GM18870 (cell line): Measurements from ENCODE around the gene EHD4.

ENCODE experiments used
- ATAC-seq: cut with Tn5 transposase; IDR thresholded peaks from one replicate; pipeline ENCODE4 v1.9.1; 2021; ENCODE audit warnings: moderate library complexity; ENCODE audit not compliant: unreplicated experiment

The EHD4 gene

GRCh38 chr15:41939986-41940385 is 32.4 kb downstream of the EHD4 start:
- no peak for ATAC-seq

- no peak for ATAC-seq
These were observed 34.8 kb downstream of the EHD4 start for GRCh38 chr15:41937568-41937923.

DNA sequence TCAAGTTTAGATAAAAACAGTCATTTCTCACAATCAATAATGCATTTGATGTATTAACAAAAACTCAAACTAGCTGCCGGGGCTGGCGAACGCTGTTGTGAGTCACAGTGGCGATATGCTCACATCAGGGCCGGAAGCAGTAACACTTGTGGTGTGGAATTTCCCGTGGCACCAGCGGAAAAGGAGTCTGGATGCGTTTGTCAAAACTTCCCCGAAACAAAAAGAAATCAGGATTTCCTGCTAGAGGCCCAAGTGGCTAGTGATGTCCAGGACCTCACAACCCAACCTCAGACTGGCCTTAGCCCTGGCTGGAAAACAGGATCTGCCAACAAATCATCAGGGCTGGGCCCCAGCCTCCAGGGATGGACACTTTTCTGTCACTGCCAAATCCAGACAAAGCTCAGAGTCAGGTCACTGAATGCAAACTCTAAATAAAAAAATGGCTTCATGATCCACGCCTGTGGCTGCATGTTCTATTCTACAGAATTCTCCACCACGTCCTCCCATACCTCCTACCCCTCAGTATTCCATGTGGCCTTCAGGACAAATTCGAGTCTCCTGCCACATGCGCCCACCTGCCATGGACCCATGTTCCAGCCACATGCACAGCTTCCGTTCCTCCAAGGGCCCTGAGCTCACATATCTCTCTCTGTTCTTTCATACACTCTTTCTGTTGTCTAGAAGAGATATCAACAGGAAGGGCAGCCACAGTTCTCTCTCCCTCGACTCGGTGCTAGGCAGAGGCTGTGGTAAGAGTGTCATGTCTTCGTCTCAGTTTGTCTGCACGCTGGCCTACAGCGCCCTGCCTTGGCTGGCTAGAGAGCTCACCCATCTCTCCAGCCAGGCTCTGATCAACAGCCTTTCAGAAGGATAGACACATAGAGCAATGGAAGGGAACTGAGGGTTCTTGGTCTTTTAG is 35.4 kb downstream of the EHD4 start:
- ATAC-seq = no peak

- ATAC-seq = no peak
These were observed 36.2 kb downstream of the EHD4 start for GRCh38 chr15:41936155-41936554.

- no peak for ATAC-seq
These were observed 36.8 kb downstream of the EHD4 start for GRCh38 chr15:41935566-41936020.

DNA sequence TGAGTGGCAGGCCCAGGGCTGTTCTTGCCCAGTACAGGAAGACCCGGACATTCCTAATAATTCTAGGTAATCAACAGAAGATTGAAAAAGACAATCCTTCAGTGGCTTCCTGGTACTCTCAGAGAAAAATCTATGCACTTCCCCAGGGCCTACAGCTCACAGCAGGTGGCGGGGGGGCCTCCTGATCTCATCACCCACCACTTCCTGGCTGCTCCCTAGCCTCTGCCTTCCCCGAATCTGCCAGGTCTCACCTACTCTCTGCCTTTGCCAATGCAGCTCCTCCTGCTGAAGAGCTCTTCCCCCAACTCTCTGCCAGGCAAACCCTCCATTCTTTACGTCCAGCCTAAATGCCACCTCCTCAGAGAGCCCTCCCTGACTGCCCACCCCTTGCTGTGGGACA is 37.5 kb downstream of the EHD4 start:
- ATAC-seq = no peak

- no peak for ATAC-seq
These were observed 38.6 kb downstream of the EHD4 start for GRCh38 chr15:41933771-41934170.

DNA sequence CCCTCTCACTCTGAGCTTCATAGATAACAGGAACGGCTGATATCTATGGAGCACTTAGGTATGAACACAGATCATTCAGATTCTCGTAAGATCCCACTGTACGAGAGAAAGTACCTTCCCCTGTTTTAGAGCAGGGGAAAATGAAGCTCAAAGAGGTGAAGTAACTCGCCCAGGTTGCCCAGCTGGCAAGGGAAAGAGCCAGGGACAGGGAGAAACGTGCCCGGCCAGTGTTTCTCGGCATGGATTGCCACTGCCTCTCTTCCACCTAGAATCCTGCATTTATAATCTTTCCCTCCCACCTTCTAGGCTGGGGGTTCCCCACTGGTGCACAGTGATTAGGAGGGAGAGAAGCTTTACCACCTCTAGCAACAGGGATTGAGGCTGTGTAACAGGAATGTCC is 39.0 kb downstream of the EHD4 start:
- ATAC-seq = no peak

DNA sequence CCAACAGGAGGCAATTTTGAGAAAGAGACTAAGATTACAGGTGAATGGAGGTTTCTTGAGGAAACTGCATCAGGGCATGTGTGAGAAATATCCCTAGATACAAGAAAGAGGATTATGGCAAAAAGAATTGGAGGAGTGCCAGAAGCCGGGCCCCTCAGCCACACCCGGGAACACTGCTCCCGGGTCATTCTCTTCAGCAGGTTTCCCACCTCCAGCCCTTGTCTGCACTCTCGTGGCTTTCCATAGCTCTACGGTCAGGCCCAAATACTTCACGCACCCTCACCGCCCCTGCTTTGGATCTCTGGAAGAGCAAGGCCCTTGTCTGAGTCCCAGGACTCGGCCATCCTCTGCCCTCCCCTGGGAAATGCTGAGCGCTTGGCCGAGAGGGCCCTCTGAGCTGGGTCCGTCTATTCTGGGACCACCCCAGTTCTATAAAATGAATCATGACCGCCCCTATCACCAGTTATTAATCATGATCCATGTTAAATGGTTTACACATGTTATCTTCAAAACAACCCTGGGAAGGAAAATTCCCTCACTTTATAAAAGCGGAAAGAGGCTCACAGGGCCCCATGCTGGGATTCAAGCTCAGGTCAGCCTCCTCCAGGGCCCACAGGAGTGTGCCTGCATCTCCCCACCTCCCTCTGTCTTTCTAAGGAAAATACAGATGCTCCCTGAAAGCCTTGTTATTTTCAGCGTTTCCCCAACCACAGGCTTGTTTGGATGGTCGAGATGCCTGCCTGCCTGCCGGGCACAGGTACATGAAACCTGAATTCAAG is 39.7 kb downstream of the EHD4 start:
- ATAC-seq = no peak

- ATAC-seq = no peak
These were observed 40.3 kb downstream of the EHD4 start for GRCh38 chr15:41932101-41932500.

DNA sequence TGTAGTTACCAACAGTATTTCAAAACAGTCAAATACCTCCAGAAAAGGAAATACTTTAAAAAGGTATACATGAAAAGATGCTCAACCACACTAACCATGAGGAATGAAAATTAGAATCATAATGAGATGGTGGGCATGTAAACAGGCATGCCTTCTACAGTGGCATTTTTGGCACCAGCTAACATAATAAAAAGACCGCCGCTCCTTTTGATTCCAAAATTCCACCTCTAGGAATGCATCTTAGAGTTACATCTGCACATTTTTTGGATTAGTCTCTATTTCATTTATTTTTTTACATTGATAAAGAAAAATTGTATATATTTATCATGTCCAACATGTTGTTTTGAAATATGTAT is 41.5 kb downstream of the EHD4 start:
- ATAC-seq = no peak

DNA sequence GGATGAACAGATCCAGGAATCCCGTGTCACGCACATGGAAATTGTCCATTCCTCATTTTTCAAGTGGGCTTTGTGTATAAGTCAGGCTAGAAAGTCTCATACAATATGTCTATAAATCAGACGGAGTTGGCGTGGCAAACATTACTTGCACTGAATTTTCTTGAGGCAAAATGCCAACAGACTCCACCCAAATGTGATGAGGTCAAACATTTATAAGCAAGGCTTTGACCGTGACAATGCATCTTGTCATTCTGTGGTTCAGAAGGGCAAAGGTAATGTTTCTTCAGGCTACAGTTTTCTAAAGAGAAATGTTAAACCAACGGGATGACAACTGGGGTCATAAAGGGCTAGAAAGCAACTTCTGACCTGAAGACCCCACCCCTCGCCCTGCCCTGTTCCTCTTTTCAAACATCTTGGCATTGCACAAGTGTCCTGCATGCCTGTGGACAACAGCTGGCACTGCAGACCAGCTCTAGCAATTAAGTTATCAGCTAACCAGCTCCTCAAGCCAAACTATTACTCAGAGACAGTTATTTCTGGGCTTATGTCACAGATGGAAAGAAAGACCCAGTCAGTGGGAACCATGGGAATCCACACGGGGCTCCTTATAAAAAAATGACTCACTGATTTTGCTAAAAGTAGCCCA is 42.0 kb downstream of the EHD4 start:
- no peak for ATAC-seq

- ATAC-seq = no peak
These were observed 43.4 kb downstream of the EHD4 start for GRCh38 chr15:41928637-41929620.

DNA sequence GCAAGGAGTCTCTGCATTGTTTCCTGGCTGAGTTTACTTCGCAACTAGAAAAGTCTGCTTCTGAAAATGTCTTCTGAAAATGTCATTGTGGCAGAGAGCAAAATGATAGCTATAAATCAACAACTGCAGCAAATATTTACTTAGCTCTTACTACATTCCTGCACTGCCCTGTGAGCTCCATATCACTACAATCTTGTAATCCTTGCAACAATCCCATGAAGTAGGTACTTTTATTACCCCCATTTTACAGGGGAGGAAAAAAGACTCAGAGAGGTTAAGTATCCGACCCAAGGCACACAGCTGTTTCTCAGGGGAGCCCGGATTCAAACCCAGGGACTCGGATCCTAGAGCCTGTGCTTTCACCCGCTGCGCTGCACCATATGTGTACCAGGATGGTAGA is 44.3 kb downstream of the EHD4 start:
- no peak for ATAC-seq

DNA sequence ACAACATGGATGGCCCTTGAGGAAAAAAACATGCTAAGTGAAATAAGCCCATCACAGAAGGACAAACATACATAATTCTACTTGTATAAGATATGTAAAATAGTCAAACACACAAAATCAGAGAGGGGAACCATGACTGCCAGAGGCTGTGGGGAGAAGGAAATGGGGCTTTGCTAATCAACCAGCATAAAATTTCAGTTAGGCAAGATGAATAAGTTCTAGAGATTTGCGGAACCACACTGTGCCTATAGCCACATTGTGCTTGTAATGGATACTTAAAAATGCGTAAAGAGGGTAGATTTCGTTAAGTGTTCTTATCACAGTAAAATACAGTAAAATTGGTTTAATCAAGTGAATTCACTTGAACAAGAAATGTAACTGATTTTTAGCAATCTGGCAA is 44.8 kb downstream of the EHD4 start:
- ATAC-seq = no peak

DNA sequence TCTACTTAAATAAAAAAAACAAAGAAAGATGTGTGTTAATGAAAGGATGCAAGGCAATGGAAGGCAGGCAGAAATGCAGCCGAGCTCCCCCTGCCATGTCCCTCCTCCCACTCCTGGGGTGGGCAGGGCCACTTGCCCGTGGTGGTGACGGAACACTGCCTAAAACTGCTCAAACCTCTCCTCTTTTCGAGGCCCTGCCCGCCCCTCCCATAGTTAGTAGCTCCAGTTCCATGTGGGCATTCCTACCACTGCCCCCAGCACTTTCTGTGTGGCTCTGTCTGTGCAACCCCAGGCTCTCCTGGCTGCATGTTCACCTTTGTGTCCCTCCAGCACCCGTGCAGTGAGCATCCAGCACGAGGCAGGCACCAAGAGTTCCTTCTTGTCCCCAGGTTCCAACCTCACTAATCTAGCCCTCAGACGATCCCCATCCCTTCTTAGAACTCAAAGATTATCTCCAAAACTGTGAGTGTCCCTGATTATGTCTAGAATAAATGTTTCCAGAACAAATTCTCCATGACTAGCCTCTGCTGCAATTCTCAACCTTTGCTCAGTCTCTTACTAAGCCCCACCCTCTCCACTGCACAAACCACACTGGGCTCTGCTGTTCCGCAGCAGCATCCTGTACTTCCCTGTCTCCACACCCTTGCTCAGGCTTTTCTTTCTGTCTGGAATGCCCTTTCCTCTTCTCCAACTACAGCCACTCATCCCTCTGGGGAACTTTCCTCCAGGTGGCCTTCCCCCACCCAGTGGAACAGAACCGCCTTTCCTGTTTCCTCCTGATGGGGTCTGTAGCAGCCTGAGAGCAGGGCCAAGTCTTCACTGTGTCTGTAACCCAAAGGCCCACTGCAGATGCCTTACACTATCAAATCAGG is 45.9 kb downstream of the EHD4 start:
- no peak for ATAC-seq

GRCh38 chr15:41925086-41925608 is 47.2 kb downstream of the EHD4 start:
- ATAC-seq = no peak

GRCh38 chr15:41923401-41923997 is 48.9 kb downstream of the EHD4 start:
- ATAC-seq = no peak

GRCh38 chr15:41922353-41922752 is 50.0 kb downstream of the EHD4 start:
- ATAC-seq = no peak
